SU-DHL-6 (cell line): ENCODE measurements around the gene TAS2R43.
"Not testable (repeated sequence)": the region's sequence is repeated elsewhere in the genome, so short reads cannot be mapped to it uniquely, and the experiment has no call there.

Source experiments
- H2AFZ ChIP-seq: fragments of 200-600 bp; sonication (generic); 2 replicates; pipeline ENCODE4 v1.6.1; 2014; ENCODE audit warnings: low read depth, mild to moderate bottlenecking, moderate library complexity, mixed read lengths, antibody characterized with exemption, low read length; ENCODE audit not compliant: severe bottlenecking
- H3F3A ChIP-seq: fragments of 200-600 bp; shearing (Covaris generic); 2 replicates; pipeline ENCODE4 v1.6.0; 2016; ENCODE audit warnings: antibody characterized with exemption, mild to moderate bottlenecking; ENCODE audit not compliant: insufficient read depth
- H3K27ac ChIP-seq: fragments of 200-600 bp; sonication (generic); 2 replicates; pipeline ENCODE4 v1.5.1; 2016; ENCODE audit warnings: low read depth, mild to moderate bottlenecking, low read length, moderate library complexity, mixed read lengths
- H3K27me3 ChIP-seq: fragments of 200-600 bp; sonication (generic), shearing (Covaris generic); 2 replicates; pipeline ENCODE4 v1.6.0; 2014; ENCODE audit warnings: mild to moderate bottlenecking, low read length
- H3K36me3 ChIP-seq: fragments of 200-600 bp; sonication (generic); 2 replicates; pipeline ENCODE4 v1.6.1; 2014; ENCODE audit warnings: mild to moderate bottlenecking, low read length, mixed read lengths
- H3K4me2 ChIP-seq: fragments of 300-600, 200-600 bp; shearing (Covaris generic), sonication (generic); 2 replicates; pipeline ENCODE4 v1.6.0; 2014; ENCODE audit warnings: low read length, low read depth, mild to moderate bottlenecking; ENCODE audit not compliant: poor library complexity, severe bottlenecking
- H3K4me3 ChIP-seq: fragments of 200-600 bp; sonication (generic); 2 replicates; pipeline ENCODE4 v1.5.1; 2014; ENCODE audit warnings: antibody characterized with exemption, low read length, mild to moderate bottlenecking, mixed read lengths; ENCODE audit not compliant: insufficient read depth, poor library complexity, severe bottlenecking
- H3K79me2 ChIP-seq: fragments of 200-600 bp; sonication (generic); 2 replicates; pipeline ENCODE4 v1.6.1; 2014; ENCODE audit warnings: mild to moderate bottlenecking, low read length, moderate library complexity; ENCODE audit not compliant: insufficient read depth
- H3K9ac ChIP-seq: fragments of 200-600 bp; sonication (generic); 2 replicates; pipeline ENCODE4 v1.7.0; 2014; ENCODE audit warnings: mild to moderate bottlenecking, low read length
- H3K9me2 ChIP-seq: fragments of 200-600 bp; sonication (generic); replicated peaks from 2 replicates; pipeline ENCODE4 v1.6.1; 2014; ENCODE audit warnings: low read length; ENCODE audit not compliant: insufficient read depth
- H3K9me3 ChIP-seq: fragments of 200-600 bp; sonication (generic); 2 replicates; pipeline ENCODE4 v1.6.1; 2014; ENCODE audit warnings: low read length, mixed read lengths; ENCODE audit not compliant: insufficient read depth
- H4K20me1 ChIP-seq: fragments of 200-600 bp; sonication (generic); 2 replicates; pipeline ENCODE4 v1.6.1; 2014; ENCODE audit warnings: low read depth, mild to moderate bottlenecking, antibody characterized with exemption, low read length, moderate library complexity, mixed read lengths
- CTCF ChIP-seq: fragments of 200-600 bp; sonication (generic); IDR thresholded peaks from one replicate; pipeline ENCODE4 v1.5.1; 2017; ENCODE audit warnings: antibody characterized with exemption, mild to moderate bottlenecking, low read length, moderate library complexity; ENCODE audit not compliant: insufficient read depth, poor library complexity, severe bottlenecking
- EZH2phosphoT487 ChIP-seq: fragments of 200-600 bp; sonication (generic), shearing (Covaris generic); conservative IDR thresholded peaks from 2 replicates; pipeline ENCODE4 v1.6.1; 2018; ENCODE audit warnings: mild to moderate bottlenecking, antibody characterized with exemption, low read length, moderate library complexity, mixed read lengths

Gene TAS2R43

GRCh38 chr12:11069854-11070365 lies 22.2 kb downstream of the TAS2R43 start:
- H3K79me2 ChIP-seq: no peaks in the 10 kb centered on the region
- H3K9me3 ChIP-seq: no peaks in the 10 kb centered on the region
- no peaks in the 10 kb centered on the region for H4K20me1 ChIP-seq
- H3K4me2 ChIP-seq: no peak overlapping the region
- H3K9ac ChIP-seq: no peak overlapping the region
- H3K36me3 ChIP-seq: no peaks in the 10 kb centered on the region
- no peak for TF ChIP-seq CTCF
- no peak for TF ChIP-seq EZH2phosphoT487
- no peak overlapping the region for H3K27ac ChIP-seq
- no peak overlapping the region for H2AFZ ChIP-seq
- H3K9me2 ChIP-seq: no peaks in the 10 kb centered on the region
- H3K27me3 ChIP-seq: no peaks in the 10 kb centered on the region
- no peak overlapping the region for H3K4me3 ChIP-seq
- H3F3A ChIP-seq: no peaks in the 10 kb centered on the region

- H3K27ac ChIP-seq: no peak overlapping the region
- H3K36me3 ChIP-seq: no peaks in the 10 kb centered on the region
- no peaks in the 10 kb centered on the region for H3F3A ChIP-seq
- H3K9me2 ChIP-seq: no peaks in the 10 kb centered on the region
- no peak overlapping the region for H2AFZ ChIP-seq
- no peak overlapping the region for H3K4me3 ChIP-seq
- H3K4me2 ChIP-seq: no peak overlapping the region
- no peaks in the 10 kb centered on the region for H3K79me2 ChIP-seq
- H3K9me3 ChIP-seq: no peaks in the 10 kb centered on the region
- H3K27me3 ChIP-seq: no peaks in the 10 kb centered on the region
- no peak overlapping the region for H3K9ac ChIP-seq
- no peak for TF ChIP-seq EZH2phosphoT487
- no peak for TF ChIP-seq CTCF
- H4K20me1 ChIP-seq: no peaks in the 10 kb centered on the region
Measured at GRCh38 chr12:11067514-11067913, 24.6 kb downstream of the TAS2R43 start.

- H3K4me2 ChIP-seq, H3K27ac ChIP-seq, H3K9ac ChIP-seq, H3K27me3 ChIP-seq, H3K4me3 ChIP-seq, H4K20me1 ChIP-seq, H3K36me3 ChIP-seq, H2AFZ ChIP-seq, H3F3A ChIP-seq, H3K9me2 ChIP-seq, H3K79me2 ChIP-seq, H3K9me3 ChIP-seq: not testable (repeated sequence)
Measured at GRCh38 chr12:11062194-11062593, 29.9 kb downstream of the TAS2R43 start, which contains the start of gene TAS2R46. Gene TAS2R46 (minus strand): TSS chr12:11062294. CDS start chr12:11062294, 0 bp downstream.

DNA sequence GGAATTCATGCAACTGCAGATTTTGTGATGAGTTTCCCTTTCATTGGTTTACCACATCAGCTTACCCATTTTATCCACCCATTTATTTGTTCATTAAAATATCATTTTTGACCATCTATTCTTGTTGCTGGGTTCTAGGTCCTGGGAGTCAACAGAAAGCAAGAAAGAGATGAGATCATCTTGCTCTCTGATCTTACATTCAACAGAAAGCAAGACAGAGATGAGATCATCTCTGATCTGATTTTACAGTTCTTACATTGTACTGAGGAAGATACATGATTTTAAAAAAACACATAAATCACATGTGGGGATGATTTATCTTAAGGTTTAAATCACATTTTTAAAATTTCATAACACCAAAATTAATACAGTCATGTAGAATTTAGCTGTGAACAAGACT lies 32.3 kb downstream of the TAS2R43 start:
- no peak for TF ChIP-seq EZH2phosphoT487
- no peak for TF ChIP-seq CTCF

More for the DNA sequence above, 32.3 kb downstream of the TAS2R43 start:
- Histone ChIP-seq H3K4me3 (no peak overlapping the region), H3K9ac (no peak overlapping the region), H3K9me3 (no peaks in the 10 kb centered on the region), H3K79me2 (no peaks in the 10 kb centered on the region), H4K20me1 (no peaks in the 10 kb centered on the region), H3K27ac (no peak overlapping the region), H3K4me2 (no peak overlapping the region), H3F3A (no peaks in the 10 kb centered on the region), H3K36me3 (no peaks in the 10 kb centered on the region), H3K27me3 (no peaks in the 10 kb centered on the region), H3K9me2 (no peaks in the 10 kb centered on the region), H2AFZ (no peak overlapping the region)
